IMR-90 (cell line): ENCODE data around the gene ZFHX3.

Experiments
- CEBPB ChIP-seq: IDR thresholded peaks from 2 replicates; pipeline ENCODE4 v1.6.1; 2012; ENCODE audit warnings: low read depth, low read length, improper control_type of control experiment
- CHD1 ChIP-seq: IDR thresholded peaks from 2 replicates; pipeline ENCODE4 v1.6.1; 2012; ENCODE audit warnings: low read depth, low read length, improper control_type of control experiment
- CTCF ChIP-seq: conservative IDR thresholded peaks from 2 replicates; pipeline ENCODE4 v1.5.1; 2012; ENCODE audit warnings: mild to moderate bottlenecking, low read depth, low read length, improper control_type of control experiment
- MAZ ChIP-seq: IDR thresholded peaks from 2 replicates; pipeline ENCODE4 v1.6.1; 2012; ENCODE audit warnings: low read depth, mild to moderate bottlenecking, low read length, improper control_type of control experiment, moderate library complexity, borderline replicate concordance
- MXI1 ChIP-seq: IDR thresholded peaks from 2 replicates; pipeline ENCODE4 v1.6.1; 2012; ENCODE audit warnings: low read depth, mild to moderate bottlenecking, low read length, moderate library complexity, borderline replicate concordance
- POLR2A ChIP-seq: IDR thresholded peaks from 2 replicates; pipeline ENCODE4 v1.6.1; 2012; ENCODE audit warnings: mild to moderate bottlenecking, low read depth, low read length
- RAD21 ChIP-seq: IDR thresholded peaks from 2 replicates; pipeline ENCODE4 v1.6.1; 2012; ENCODE audit warnings: low read length, improper control_type of control experiment
- RCOR1 ChIP-seq: IDR thresholded peaks from 2 replicates; pipeline ENCODE4 v1.6.1; 2012; ENCODE audit warnings: mild to moderate bottlenecking, low read length, improper control_type of control experiment; ENCODE audit not compliant: insufficient replicate concordance
- USF2 ChIP-seq: fragments of 150-350 bp; IDR thresholded peaks from 2 replicates; pipeline ENCODE4 v1.6.1; 2017; ENCODE audit warnings: mild to moderate bottlenecking, antibody characterized with exemption, low read length, low read depth

- TF ChIP-seq CTCF (no peak), USF2 (no peak), MXI1 (no peak), POLR2A (no peak), CEBPB (no peak), RAD21 (no peak), CHD1 (no peak), MAZ (no peak), RCOR1 (no peak)
Observed at GRCh38 chr16:72983728-72984350, 64.1 kb downstream of the ZFHX3 start.
